Renal cortical epithelial cell (primary cell): ENCODE results near the gene SPDYA. TPM values are rescaled to one million over a fixed set of nuclear protein-coding genes. Genes with fewer than 3 reads are reported as not detected.
A peak's percentile ranks its signal among the peaks of the same experiment; 100 is the strongest.
"Not testable (repeated sequence)": the region's sequence is repeated elsewhere in the genome, so short reads cannot be mapped to it uniquely, and the experiment has no call there.

Experiments
- DNase-seq: peaks from one replicate; pipeline ENCODE4 v3.0.0-alpha.2; 2011; ENCODE audit warnings: low read depth
- total RNA-seq: library from RNA; depleted of rRNA; stranded (reverse); fragments of >200 nt; gene quantifications from 2 replicates; pipeline ENCODE4 v1.2.3, GENCODE V29; 2014

SPDYA gene
- total RNA-seq, result 0.69 and 3.5 TPM in 2 replicates

- peak; percentile 50 for DNase-seq
Observed at GRCh38 chr2:28810384-28811285, at the start of gene SPDYA. TSS of gene SPDYA (plus strand) at chr2:28810834. CDS start at chr2:28816015, 5,181 bp downstream.

- DNase-seq, result no peak
Observed at GRCh38 chr2:28761420-28761819, 49.2 kb upstream of the SPDYA start.

GRCh38 chr2:28764909-28765711, 45.5 kb upstream of the SPDYA start:
- DNase-seq, result no peak

GRCh38 chr2:28766070-28766469, 44.6 kb upstream of the SPDYA start:
- no peak for DNase-seq

GRCh38 chr2:28767337-28767736, 43.3 kb upstream of the SPDYA start:
- no peak for DNase-seq

- DNase-seq, result no peak
Observed at GRCh38 chr2:28768422-28768821, 42.2 kb upstream of the SPDYA start.

- DNase-seq, result no peak
Observed at GRCh38 chr2:28768952-28769351, 41.7 kb upstream of the SPDYA start.

GRCh38 chr2:28772351-28772750, 38.3 kb upstream of the SPDYA start:
- DNase-seq, result no peak

GRCh38 chr2:28776471-28776870, 34.2 kb upstream of the SPDYA start:
- DNase-seq, result no peak

GRCh38 chr2:28778392-28778791, 32.2 kb upstream of the SPDYA start:
- DNase-seq, result no peak

GRCh38 chr2:28779001-28779400, 31.6 kb upstream of the SPDYA start:
- no peak for DNase-seq

GRCh38 chr2:28780496-28780895, 30.1 kb upstream of the SPDYA start:
- DNase-seq, result no peak

- DNase-seq, result no peak
Observed at GRCh38 chr2:28782423-28782822, 28.2 kb upstream of the SPDYA start.

GRCh38 chr2:28784570-28784969, 26.1 kb upstream of the SPDYA start:
- not testable (repeated sequence) for DNase-seq

- DNase-seq, result no peak
Observed at GRCh38 chr2:28796620-28797019, 14.0 kb upstream of the SPDYA start.

GRCh38 chr2:28801726-28802125, 8.9 kb upstream of the SPDYA start:
- peak; percentile 41 for DNase-seq

GRCh38 chr2:28802975-28803429, 7.6 kb upstream of the SPDYA start:
- no peak for DNase-seq

- no peak for DNase-seq
Observed at GRCh38 chr2:28809927-28810326, 707 bp upstream of the SPDYA start.

GRCh38 chr2:28818053-28818452, 7.4 kb downstream of the SPDYA start:
- no peak for DNase-seq

GRCh38 chr2:28821295-28821958, 10.8 kb downstream of the SPDYA start:
- DNase-seq, result peak; percentile 73

- DNase-seq, result no peak
Observed at GRCh38 chr2:28822036-28822435, 11.4 kb downstream of the SPDYA start.

GRCh38 chr2:28824207-28824606, 13.6 kb downstream of the SPDYA start:
- no peak for DNase-seq
